ENCODE results near the gene BTBD19. TPM values are rescaled to one million over a fixed set of nuclear protein-coding genes. Genes with fewer than 3 reads are reported as not detected.

Gene BTBD19
- total and polyA plus RNA-seq, 9 of the 15 experiments (the other 6 are each of a cell fraction or from before 2014, with no cell fraction given) = 0.22 to 2.0 (median 0.95) TPM

DNA sequence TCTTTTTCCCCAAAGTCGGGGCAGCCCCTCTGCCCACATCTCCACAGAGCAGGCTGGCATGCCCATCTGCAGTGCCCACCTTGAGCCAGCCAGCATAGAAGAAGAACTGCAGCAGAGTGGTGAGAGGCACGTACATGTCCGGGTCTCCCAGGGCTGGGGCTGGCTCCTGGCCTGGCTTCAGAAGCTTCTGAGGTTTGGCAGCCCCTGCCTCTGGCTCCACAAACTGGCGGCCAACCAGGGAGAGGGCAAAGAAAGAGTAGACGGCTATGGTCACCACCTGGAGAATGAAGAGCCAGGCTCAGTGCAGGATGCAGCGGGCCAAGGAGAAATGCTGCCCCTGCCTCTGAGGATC is 23.3 kb upstream of the BTBD19 start (continued):
- no peak for TF ChIP-seq JUND (IDR thresholded peaks at IDR 0.05; ENCODE audit: borderline replicate concordance, low read depth, low read length)
- TF ChIP-seq JUND (tag; IDR thresholded peaks at IDR 0.05; ENCODE audit: borderline replicate concordance, low read depth, low read length) = no peak
- no peak for TF ChIP-seq NKRF (IDR thresholded peaks at IDR 0.05; ENCODE audit: borderline replicate concordance)
- no peak for TF ChIP-seq DNMT1 (IDR thresholded peaks at IDR 0.05)
- no peak for TF ChIP-seq SRSF3 (IDR thresholded peaks at IDR 0.05; ENCODE audit: insufficient read depth, low read length)
- no peak for TF ChIP-seq CCNT2 (IDR thresholded peaks at IDR 0.05; ENCODE audit: borderline replicate concordance, extremely low read depth, insufficient read length, low read depth, low read length)
- TF ChIP-seq TEAD2 (tag; IDR thresholded peaks at IDR 0.05) = no peak
- TF ChIP-seq, protein P1, sequence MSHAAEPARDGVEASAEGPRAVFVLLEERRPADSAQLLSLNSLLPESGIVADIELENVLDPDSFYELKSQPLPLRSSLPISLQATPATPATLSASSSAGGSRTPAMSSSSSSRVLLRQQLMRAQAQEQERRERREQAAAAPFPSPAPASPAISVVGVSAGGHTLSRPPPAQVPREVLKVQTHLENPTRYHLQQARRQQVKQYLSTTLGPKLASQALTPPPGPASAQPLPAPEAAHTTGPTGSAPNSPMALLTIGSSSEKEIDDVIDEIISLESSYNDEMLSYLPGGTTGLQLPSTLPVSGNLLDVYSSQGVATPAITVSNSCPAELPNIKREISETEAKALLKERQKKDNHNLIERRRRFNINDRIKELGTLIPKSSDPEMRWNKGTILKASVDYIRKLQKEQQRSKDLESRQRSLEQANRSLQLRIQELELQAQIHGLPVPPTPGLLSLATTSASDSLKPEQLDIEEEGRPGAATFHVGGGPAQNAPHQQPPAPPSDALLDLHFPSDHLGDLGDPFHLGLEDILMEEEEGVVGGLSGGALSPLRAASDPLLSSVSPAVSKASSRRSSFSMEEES (CRISPR knock-in tag; IDR thresholded peaks at IDR 0.05) = no peak
- no peak for TF ChIP-seq STAT5B (CRISPR knock-in tag; IDR thresholded peaks at IDR 0.05)
- TF ChIP-seq, protein P2, sequence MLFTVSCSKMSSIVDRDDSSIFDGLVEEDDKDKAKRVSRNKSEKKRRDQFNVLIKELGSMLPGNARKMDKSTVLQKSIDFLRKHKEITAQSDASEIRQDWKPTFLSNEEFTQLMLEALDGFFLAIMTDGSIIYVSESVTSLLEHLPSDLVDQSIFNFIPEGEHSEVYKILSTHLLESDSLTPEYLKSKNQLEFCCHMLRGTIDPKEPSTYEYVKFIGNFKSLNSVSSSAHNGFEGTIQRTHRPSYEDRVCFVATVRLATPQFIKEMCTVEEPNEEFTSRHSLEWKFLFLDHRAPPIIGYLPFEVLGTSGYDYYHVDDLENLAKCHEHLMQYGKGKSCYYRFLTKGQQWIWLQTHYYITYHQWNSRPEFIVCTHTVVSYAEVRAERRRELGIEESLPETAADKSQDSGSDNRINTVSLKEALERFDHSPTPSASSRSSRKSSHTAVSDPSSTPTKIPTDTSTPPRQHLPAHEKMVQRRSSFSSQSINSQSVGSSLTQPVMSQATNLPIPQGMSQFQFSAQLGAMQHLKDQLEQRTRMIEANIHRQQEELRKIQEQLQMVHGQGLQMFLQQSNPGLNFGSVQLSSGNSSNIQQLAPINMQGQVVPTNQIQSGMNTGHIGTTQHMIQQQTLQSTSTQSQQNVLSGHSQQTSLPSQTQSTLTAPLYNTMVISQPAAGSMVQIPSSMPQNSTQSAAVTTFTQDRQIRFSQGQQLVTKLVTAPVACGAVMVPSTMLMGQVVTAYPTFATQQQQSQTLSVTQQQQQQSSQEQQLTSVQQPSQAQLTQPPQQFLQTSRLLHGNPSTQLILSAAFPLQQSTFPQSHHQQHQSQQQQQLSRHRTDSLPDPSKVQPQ (CRISPR knock-in tag; IDR thresholded peaks at IDR 0.05; ENCODE audit: borderline replicate concordance) = no peak
- TF ChIP-seq ZNF778 (CRISPR knock-in tag; IDR thresholded peaks at IDR 0.05) = no peak

Measured in K562 (cell line).